Ureter (tissue), 1 donor: Measurements from ENCODE around the gene NHLH1. TPM values are rescaled to one million over a fixed set of nuclear protein-coding genes. Genes with fewer than 3 reads are reported as not detected.
"Not testable (repeated sequence)": the region's sequence is repeated elsewhere in the genome, so short reads cannot be mapped to it uniquely, and the experiment has no call there.

Source experiments
- DNase-seq: peaks from one replicate; pipeline ENCODE4 v3.0.0-alpha.2; 2020; ENCODE audit warnings: low spot score
- total RNA-seq: library from RNA; stranded (reverse); gene quantifications from one replicate; pipeline ENCODE4 v1.2.4, GENCODE V29; 2023
- donor health status: DM: yes; HTN: yes; CAD: no.

NHLH1 gene
- total RNA-seq, 1 donor from 2014 or later = not detected

DNA sequence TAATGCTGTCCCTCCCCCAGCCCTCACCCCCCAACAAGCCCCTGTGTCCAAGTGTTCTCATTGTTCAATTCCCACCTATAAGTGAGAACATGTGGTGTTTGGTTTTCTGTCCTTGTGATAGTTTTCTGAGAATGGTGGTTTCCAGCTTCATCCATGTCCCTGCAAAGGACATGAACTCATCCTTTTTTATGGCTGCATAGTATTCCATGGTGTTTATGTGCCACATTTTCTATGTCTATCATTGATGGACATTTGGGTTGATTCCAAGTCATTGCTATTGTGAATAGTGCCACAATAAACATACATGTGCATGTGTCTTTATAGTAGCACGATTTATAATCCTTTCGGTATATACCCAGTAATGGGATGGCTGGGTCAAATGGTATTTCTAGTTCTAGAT, 17.9 kb downstream of the NHLH1 start:
- not testable (repeated sequence) for DNase-seq

- not testable (repeated sequence) for DNase-seq
Observed at GRCh38 chr1:160388406-160388805, 21.5 kb downstream of the NHLH1 start.

GRCh38 chr1:160394673-160395072, 27.8 kb downstream of the NHLH1 start:
- DNase-seq = no peak

DNA sequence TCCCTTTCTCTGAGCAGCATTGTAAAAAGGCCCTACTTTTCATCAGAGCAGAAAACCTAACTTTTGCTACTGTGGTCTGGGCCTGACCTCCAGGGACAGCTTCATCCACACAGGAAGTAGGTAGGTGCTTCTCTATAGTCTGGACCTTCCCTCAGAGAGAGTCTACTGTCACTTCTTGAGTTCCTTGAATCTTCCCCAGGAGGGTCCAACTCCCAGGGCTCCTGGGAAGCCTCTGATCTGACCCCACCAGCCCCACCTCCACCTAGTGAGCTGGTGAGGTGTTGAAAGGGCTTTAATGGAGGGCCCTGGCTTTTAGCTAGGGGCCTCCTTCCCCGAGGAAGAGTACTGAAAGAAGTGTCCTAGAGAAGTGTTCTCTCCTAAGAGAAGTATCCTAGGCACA, 30.8 kb downstream of the NHLH1 start:
- no peak for DNase-seq

DNA sequence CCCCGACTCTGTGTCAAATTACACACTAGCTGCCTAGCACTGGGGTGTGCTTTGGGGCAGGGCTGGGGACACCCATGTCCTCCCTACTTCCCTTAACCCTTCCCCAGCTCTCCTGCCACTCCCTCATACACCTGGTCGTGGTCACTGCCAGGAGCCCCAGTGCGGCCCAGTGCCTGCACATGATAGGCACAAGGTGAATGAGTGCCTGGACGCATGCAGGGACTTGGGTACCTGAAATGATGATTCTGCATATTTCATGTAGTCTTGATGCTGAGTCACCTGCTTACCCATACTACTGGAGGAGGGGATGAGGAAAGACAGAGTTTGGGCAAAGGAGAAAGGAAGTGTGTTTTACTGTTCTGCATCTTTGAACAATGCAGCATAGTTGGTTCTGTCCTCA, 32.0 kb downstream of the NHLH1 start:
- no peak for DNase-seq

- DNase-seq = no peak
Observed at GRCh38 chr1:160399544-160400222, 32.8 kb downstream of the NHLH1 start.

- peak; percentile 71 for DNase-seq
Observed at GRCh38 chr1:160400223-160400645, 33.4 kb downstream of the NHLH1 start, which contains the start of gene VANGL2. Gene VANGL2, plus strand, starts transcription at chr1:160400564. Its CDS starts 15,274 bp downstream, at chr1:160415838.

GRCh38 chr1:160400646-160401486, 34.0 kb downstream of the NHLH1 start:
- DNase-seq = peak; percentile 55

DNA sequence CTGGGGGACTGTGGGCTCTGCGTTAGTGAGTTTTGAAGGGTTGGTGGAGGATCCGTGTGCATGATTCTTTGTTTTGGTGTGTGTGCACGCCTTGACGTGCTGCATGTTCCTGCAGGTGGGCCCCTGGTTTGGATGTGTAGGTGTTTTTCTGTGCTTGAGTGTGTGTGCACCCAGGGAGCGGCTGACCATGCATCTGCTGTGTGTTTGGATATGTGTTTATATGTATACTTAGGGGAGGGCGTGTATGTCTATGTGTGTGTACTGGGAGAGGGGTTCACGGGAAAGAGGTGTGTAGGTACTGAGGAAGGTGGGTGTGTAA, 34.6 kb downstream of the NHLH1 start:
- DNase-seq = no peak

- no peak for DNase-seq
Observed at GRCh38 chr1:160402001-160402795, 35.3 kb downstream of the NHLH1 start.

GRCh38 chr1:160403244-160403643, 36.4 kb downstream of the NHLH1 start:
- DNase-seq = no peak

DNA sequence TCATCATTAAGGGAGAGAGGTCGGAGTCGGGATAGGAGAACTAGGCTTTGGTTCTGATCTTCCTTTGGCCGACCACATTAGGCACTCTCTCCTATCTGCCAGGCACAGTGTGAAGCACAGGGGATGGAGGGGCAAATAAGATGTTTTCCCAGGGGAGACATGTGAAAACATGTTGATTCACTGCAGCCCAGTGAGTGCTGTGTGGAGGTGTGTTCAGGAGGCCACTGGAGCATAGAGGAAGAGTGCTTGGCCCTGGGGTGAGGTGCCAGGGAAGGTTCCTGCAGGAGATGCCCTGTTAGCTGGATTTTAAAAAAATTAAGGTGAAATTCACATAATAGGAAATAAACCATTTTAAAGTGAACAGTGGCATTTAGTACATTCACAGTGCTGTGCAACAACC, 37.2 kb downstream of the NHLH1 start:
- DNase-seq = no peak

DNA sequence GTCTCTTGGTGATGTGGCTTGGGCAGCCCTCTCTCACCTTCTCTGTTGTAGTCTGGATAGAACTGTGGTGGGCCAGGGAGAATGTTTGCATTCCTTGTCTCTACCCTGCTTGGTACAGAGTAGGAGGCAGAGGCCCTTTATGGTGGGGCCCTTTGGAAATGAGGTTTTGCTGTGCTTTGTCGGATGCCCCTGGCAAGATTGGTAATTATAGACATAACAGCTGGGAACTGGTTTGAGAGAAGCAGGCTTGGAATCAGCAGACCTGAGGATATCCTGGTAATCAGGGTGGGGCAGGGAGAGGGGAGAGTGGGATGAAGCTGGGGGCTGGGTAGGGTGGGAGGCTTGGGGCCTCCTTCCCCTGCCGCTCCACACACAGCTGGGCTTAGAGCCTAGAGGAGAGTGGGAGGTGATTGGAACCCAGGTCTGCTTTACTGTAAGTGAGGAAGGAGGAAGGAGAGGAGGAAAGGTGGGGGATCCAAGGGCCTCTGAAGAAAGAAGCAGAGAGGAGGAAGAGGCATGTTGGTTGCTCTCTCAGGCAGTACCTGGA, 38.5 kb downstream of the NHLH1 start:
- no peak for DNase-seq

DNA sequence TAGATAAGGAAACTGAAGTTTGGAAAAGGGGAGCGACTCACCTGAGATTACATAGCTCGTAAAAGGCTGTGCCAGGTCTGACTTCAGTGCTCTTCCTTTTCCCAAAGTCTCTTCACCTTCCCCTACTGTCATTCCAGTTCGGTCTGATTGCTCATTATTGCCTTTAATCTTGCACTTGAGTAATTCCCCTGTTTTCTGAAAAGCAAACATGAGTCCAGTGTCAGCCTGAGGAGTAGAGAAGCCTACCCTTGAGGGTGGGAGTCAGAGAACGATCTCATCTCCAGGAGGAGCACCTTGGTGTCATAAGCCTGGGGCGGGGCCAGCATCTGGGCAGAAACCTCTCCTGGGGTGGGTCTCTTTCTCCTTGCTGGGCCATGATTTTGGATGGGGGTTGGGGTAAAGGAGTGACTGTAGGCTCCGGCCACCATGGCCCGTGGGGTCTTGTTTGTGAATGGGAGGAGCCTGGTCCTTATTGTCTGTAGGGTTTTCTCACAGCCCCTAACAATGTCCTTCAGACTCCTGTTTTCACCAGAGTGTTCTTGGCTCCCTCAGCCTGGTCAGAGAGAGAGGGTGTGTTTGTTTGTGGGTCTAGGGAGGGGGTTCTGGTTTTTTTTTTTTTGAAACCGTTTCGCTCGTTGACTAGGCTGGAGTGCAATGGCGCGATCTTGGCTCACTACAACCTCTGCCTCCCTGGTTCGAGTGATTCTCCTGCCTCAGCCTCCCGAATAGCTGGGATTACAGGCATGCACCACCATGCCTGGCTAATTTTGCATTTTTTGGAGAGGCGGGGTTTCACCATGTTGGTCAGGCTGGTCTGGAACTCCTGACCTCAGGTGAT, 39.5 kb downstream of the NHLH1 start:
- no peak for DNase-seq

- no peak for DNase-seq
Observed at GRCh38 chr1:160407839-160408801, 41.2 kb downstream of the NHLH1 start.

DNA sequence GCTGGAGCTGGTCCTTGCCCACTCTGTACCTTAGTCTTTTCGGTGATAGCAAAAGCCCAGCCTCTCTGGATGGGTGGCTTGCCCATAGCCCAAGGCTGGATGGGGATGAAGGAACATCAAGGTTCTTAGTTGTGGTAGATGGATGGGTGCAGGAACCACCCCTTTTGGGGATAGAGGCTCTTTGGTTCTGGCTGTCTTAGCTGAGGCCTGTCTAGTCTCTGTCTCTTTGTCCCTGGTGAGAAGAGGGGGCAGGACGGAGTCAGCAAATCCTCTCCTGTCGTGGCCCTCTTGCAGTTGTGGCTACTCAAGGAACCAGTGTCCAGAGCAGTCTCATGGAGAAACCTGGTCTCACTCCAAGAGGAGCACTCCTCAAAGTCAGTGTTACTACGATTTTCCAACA, 42.0 kb downstream of the NHLH1 start:
- DNase-seq = no peak

DNA sequence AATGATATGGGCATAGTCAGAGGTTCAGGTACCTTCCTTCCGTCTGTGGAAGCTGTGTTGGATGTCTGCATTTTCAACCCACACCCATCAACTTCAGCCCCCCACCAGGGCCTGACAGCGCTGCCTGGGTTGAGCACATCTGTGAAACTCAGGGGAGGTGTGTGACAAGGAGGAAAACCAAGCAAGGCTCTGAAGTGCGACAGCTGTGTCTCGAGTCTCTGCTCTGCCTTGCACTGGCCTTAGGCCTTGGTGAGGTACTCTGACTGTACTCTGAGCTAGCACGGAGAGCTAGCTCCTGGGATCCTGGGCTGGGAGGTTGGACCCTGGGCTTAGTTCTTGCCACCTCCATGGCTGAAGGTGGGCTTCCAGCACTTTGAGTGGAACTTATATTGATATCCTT, 42.6 kb downstream of the NHLH1 start:
- DNase-seq = no peak

DNA sequence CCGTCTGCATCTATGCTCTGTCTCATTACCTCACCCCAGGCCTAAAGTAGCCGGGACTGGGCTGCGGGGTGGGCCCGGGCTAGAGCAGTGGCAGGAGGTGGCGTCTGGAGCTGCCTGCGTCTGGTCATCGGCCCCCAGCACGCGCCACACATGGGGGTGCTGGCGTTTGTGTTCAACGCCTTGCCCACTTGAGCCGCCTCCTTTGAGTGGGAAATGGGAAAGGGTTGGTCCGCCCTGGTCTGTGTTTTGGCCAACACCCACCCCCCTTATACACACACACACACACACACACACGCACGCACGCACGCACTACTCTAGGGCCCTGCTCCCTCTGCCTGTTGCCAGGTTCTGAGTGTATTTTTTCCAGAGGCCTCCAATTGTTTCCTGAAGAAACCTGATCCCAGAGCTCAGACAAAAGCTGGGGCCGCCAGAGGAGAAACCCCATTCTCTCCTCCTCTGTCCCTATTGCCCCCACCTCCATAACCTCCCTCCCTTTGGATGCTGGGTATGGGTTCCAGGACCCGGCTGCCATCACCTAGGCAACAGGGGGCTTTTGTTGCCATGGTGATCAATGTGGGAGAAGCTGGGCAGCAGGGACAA, 43.6 kb downstream of the NHLH1 start:
- DNase-seq = no peak

- no peak for DNase-seq
Observed at GRCh38 chr1:160411271-160412027, 44.6 kb downstream of the NHLH1 start.
